Upper lobe of left lung (tissue), 6 donors: ENCODE measurements around the gene MYT1. TPM values are rescaled to one million over a fixed set of nuclear protein-coding genes. Genes with fewer than 3 reads are reported as not detected.
"Not testable (repeated sequence)": the region's sequence is repeated elsewhere in the genome, so short reads cannot be mapped to it uniquely, and the experiment has no call there.

Experiments
- ATAC-seq, 2 donors: fragments of 200-7000 bp; cut with Tn5 transposase; one replicate each; pipeline ENCODE4 v1.9.1; 2022; ENCODE audit warnings: mild to moderate bottlenecking in 2 of 2, moderate library complexity in 2 of 2; ENCODE audit not compliant: low FRiP score in 2 of 2
- DNase-seq, 2 donors: peaks; one replicate each; pipeline ENCODE4 v3.0.0-alpha.2; 2019 to 2020
- H3K27ac ChIP-seq, 4 donors: fragments of 200-600 bp; sonication (generic); one replicate each; pipeline ENCODE4 v1.5.1; 2016 to 2019
- H3K27me3 ChIP-seq, 4 donors: fragments of 200-600 bp; sonication (generic); one replicate each; pipeline ENCODE4 v1.5.1; 2017 to 2019
- H3K36me3 ChIP-seq, 4 donors: fragments of 200-600 bp; sonication (generic); one replicate each; pipeline ENCODE4 v1.5.1; 2016 to 2019
- H3K4me1 ChIP-seq, 4 donors: fragments of 200-600 bp; sonication (generic); one replicate each; pipeline ENCODE4 v1.5.1; 2018 to 2019
- H3K4me3 ChIP-seq, 4 donors: fragments of 200-600 bp; sonication (generic); one replicate each; pipeline ENCODE4 v1.5.1; 2017 to 2019; ENCODE audit warnings: mild to moderate bottlenecking in 2 of 4, moderate library complexity in 1 of 4
- H3K9me3 ChIP-seq, 4 donors: fragments of 200-600 bp; sonication (generic); one replicate each; pipeline ENCODE4 v1.5.1; 2018 to 2019
- EP300 ChIP-seq, 4 donors: sonication (generic); formaldehyde crosslinking; IDR thresholded peaks; one replicate each; pipeline ENCODE4 v1.5.1; 2017; ENCODE audit warnings: antibody characterized with exemption in 4 of 4, control low read depth in 2 of 4
- POLR2A ChIP-seq, 4 donors: fragments of 450-650 bp; IDR thresholded peaks; one replicate each; pipeline ENCODE4 v1.5.1; 2016 to 2017; ENCODE audit warnings: antibody characterized with exemption in 4 of 4, mild to moderate bottlenecking in 2 of 4
- POLR2AphosphoS5 ChIP-seq, 2 donors: sonication (generic); formaldehyde crosslinking; IDR thresholded peaks; one replicate each; pipeline ENCODE4 v1.5.1; 2017; ENCODE audit warnings: antibody characterized with exemption in 2 of 2
- WGBS, 2 donors: methylation state at CpG; one replicate each; pipeline ENCODE4 v1.1.5; 2017 to 2018; 5-methylcytosine and 5-hydroxymethylcytosine counted together
- total RNA-seq, 6 donors: library from RNA; depleted of rRNA in 4 of 6; stranded (reverse); fragments of >200 nt in 4 of 6; gene quantifications; one replicate each; pipeline versions ENCODE4 v1.1.0 to v1.2.1, GENCODE V29; 2016 to 2021
- TF ChIP-seq, protein P1 (sequence below), 6 experiments: fragments of 450-650 bp in 4 of 6; fragments of 200-600 bp in 2 of 6; sonication (generic) in 2 of 6; IDR thresholded peaks; one replicate each; pipeline ENCODE4 v1.5.1; 2016 to 2019; ENCODE audit warnings: antibody characterized with exemption in 6 of 6
- donor health status: DM: no; HTN: no; CAD: no; lungs with moderate emphysema.
- donor health status: DM: no; HTN: yes; CAD: no; lungs with severe emphysema.

MYT1 gene
- total RNA-seq, 6 donors from 2014 or later: 0.09 to 3.1 TPM; not detected in 4

DNA sequence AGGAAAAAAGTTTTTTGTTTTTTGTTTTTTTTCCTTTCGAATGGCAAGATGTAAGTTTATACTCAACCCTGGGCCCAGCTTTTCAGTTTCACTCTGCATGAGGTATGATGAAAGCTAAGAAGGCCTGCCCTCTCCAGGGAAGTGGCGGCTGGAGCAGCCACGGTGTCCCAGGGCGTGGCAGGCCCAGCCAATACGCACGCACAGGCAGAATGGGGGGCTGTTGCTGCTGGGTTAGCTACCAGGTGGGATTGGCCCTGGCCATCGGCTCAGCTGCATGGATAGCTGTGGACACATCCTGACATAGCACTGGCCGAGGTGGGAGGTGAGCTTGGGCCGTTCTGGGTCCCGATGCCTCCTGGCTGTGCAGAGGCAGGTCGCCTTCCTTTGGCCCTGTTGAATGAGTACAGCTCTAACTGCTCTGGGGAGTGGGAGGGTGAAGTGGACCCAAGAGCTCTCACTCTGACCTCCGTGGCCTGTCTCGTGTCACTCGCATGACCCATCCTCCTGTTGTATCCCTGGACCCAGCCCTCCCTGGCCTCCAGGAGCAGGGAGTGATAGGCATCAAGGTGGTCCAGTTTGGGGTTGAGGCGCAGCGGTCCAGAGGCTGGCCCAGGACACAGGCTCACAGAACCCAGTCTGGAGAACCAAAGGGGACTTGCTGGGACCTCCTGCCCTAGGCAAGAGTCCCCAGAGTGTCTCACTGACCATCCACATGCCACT is 18.1 kb downstream of the MYT1 start:
- no peak for TF ChIP-seq EP300 (IDR thresholded peaks at IDR 0.05)
- TF ChIP-seq, protein P1, sequence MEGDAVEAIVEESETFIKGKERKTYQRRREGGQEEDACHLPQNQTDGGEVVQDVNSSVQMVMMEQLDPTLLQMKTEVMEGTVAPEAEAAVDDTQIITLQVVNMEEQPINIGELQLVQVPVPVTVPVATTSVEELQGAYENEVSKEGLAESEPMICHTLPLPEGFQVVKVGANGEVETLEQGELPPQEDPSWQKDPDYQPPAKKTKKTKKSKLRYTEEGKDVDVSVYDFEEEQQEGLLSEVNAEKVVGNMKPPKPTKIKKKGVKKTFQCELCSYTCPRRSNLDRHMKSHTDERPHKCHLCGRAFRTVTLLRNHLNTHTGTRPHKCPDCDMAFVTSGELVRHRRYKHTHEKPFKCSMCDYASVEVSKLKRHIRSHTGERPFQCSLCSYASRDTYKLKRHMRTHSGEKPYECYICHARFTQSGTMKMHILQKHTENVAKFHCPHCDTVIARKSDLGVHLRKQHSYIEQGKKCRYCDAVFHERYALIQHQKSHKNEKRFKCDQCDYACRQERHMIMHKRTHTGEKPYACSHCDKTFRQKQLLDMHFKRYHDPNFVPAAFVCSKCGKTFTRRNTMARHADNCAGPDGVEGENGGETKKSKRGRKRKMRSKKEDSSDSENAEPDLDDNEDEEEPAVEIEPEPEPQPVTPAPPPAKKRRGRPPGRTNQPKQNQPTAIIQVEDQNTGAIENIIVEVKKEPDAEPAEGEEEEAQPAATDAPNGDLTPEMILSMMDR (IDR thresholded peaks at IDR 0.05): no peak
- no peak for TF ChIP-seq POLR2AphosphoS5 (IDR thresholded peaks at IDR 0.05)
- TF ChIP-seq POLR2A (IDR thresholded peaks at IDR 0.05): no peak
- no peak for DNase-seq
- H3K4me3 ChIP-seq: no peak overlapping the region
- no peaks in the 10 kb centered on the region for H3K4me1 ChIP-seq
- no peak overlapping the region for H3K27ac ChIP-seq
- ATAC-seq: no peak
- no peaks in the 10 kb centered on the region for H3K9me3 ChIP-seq
- H3K36me3 ChIP-seq: no peaks in the 10 kb centered on the region
- WGBS, 2 donors: 85 to 87% methylated on average over 12 to 16 of the region's 16 CpGs
- no peaks in the 10 kb centered on the region for H3K27me3 ChIP-seq

DNA sequence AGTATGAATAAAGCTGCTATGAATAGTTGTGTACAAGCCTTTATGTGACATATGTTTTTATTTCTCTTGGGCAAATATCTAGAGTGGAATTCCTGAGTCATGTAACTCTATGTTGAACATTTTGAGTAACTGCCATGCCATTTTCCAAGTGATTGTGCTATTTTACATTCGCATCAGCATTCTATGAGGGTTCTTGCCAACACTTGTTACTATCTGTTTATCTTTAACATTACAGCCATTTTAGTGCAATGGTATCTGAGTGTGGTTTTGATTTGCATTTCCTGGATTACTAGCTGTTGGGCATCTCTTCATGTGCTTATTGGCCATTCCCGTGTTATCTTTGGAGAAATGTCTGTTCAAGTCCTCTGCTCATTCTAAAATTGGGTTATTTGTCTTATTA is 19.1 kb downstream of the MYT1 start:
- H3K36me3 ChIP-seq: no peaks in the 10 kb centered on the region
- no peak for ATAC-seq
- no peak overlapping the region for H3K4me3 ChIP-seq
- TF ChIP-seq POLR2A (IDR thresholded peaks at IDR 0.05): no peak
- TF ChIP-seq, protein P1 (IDR thresholded peaks at IDR 0.05): no peak
- no peak for TF ChIP-seq POLR2AphosphoS5 (IDR thresholded peaks at IDR 0.05)
- no peak for TF ChIP-seq EP300 (IDR thresholded peaks at IDR 0.05)
- 75 to 82% methylated on average over 2 of the region's 2 CpGs for WGBS, 2 donors
- no peaks in the 10 kb centered on the region for H3K4me1 ChIP-seq
- no peaks in the 10 kb centered on the region for H3K27me3 ChIP-seq
- no peaks in the 10 kb centered on the region for H3K9me3 ChIP-seq
- H3K27ac ChIP-seq: no peak overlapping the region
- DNase-seq: no peak

DNA sequence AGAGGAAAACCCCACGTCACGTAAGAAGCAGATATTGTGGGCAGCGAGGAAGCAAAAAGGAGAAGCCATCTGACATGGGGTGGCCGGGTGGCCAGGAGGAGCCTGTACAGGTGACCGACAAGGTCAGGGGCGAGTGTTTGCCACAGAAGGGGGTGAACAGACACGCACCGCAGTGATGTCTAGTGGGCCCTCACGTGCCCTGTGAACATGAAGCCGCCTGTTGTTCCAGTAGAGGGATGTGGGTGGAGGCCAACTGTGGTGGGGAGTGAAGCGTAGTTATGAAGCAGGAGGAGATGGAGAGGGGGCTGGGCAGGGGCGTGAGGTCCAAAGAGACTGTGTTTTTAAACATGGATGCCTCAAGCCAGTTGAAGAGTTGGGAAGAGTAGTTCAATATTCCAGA is 20.5 kb downstream of the MYT1 start:
- ATAC-seq: no peak
- Histone ChIP-seq H3K4me3 (no peak overlapping the region), H3K36me3 (no peaks in the 10 kb centered on the region), H3K4me1 (no peaks in the 10 kb centered on the region), H3K9me3 (no peaks in the 10 kb centered on the region), H3K27me3 (no peaks in the 10 kb centered on the region), H3K27ac (no peak overlapping the region)
- TF ChIP-seq, protein P1 (IDR thresholded peaks at IDR 0.05): no peak
- TF ChIP-seq EP300 (IDR thresholded peaks at IDR 0.05): no peak
- no peak for TF ChIP-seq POLR2AphosphoS5 (IDR thresholded peaks at IDR 0.05)
- TF ChIP-seq POLR2A (IDR thresholded peaks at IDR 0.05): no peak
- DNase-seq: no peak
- WGBS, 2 donors: 68 to 80% methylated on average over 12 of the region's 12 CpGs

- no peaks in the 10 kb centered on the region for H3K4me1 ChIP-seq
Measured at GRCh38 chr20:64185276-64185900, 21.1 kb downstream of the MYT1 start.

GRCh38 chr20:64186071-64186598 is 21.9 kb downstream of the MYT1 start:
- no peak overlapping the region for H3K4me3 ChIP-seq
- TF ChIP-seq POLR2A (IDR thresholded peaks at IDR 0.05): no peak
- TF ChIP-seq, protein P1 (IDR thresholded peaks at IDR 0.05): no peak
- no peak for TF ChIP-seq POLR2AphosphoS5 (IDR thresholded peaks at IDR 0.05)
- TF ChIP-seq EP300 (IDR thresholded peaks at IDR 0.05): no peak
- DNase-seq (no peak), ATAC-seq (no peak)
- H3K27ac ChIP-seq: no peak overlapping the region
- WGBS, 2 donors: 91 to 97% methylated on average over 13 of the region's 13 CpGs
- H3K4me1 ChIP-seq: no peaks in the 10 kb centered on the region
- H3K27me3 ChIP-seq: no peaks in the 10 kb centered on the region
- no peaks in the 10 kb centered on the region for H3K36me3 ChIP-seq
- no peaks in the 10 kb centered on the region for H3K9me3 ChIP-seq

More at GRCh38 chr20:64185276-64185900, 21.1 kb downstream of the MYT1 start:
- no peaks in the 10 kb centered on the region for H3K36me3 ChIP-seq
- TF ChIP-seq EP300 (IDR thresholded peaks at IDR 0.05) (no peak), POLR2A (IDR thresholded peaks at IDR 0.05) (no peak), POLR2AphosphoS5 (IDR thresholded peaks at IDR 0.05) (no peak)
- no peaks in the 10 kb centered on the region for H3K9me3 ChIP-seq
- no peak for ATAC-seq
- 79 to 81% methylated on average over 9 of the region's 9 CpGs for WGBS, 2 donors
- no peaks in the 10 kb centered on the region for H3K27me3 ChIP-seq
- no peak overlapping the region for H3K4me3 ChIP-seq
- no peak for DNase-seq
- H3K27ac ChIP-seq: no peak overlapping the region

DNA sequence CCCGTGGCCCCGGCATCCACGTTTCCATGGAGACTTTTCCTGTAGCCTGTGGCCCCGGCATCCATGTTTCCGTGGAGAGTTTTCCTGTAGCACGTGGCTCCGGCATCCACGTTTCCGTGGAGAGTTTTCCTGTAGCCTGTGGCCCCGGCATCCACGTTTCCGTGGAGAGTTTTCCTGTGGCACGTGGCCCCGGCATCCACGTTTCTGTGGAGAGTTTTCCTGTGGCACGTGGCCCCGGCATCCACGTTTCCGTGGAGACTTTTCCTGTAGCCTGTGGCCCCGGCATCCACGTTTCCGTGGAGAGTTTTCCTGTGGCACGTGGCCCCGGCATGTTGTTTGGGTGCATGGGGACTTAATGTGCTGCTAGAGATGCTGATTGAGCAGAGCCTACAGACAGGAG is 23.0 kb downstream of the MYT1 start:
- H3K4me1 ChIP-seq, ATAC-seq, DNase-seq, H3K27me3 ChIP-seq, H3K27ac ChIP-seq, H3K36me3 ChIP-seq, H3K9me3 ChIP-seq, H3K4me3 ChIP-seq: not testable (repeated sequence)
- 94 to 98% methylated on average over 24 of the region's 24 CpGs for WGBS, 2 donors
